SK-N-MC (cell line): Measurements from ENCODE around the gene CAPN13.

ENCODE experiments used
- DNase-seq: peaks from one replicate; pipeline ENCODE4 v3.0.0-alpha.2; 2011; ENCODE audit warnings: low read depth, low spot score
- H3K27ac ChIP-seq: fragments of 200-600 bp; sonication (generic); 2 replicates; pipeline ENCODE4 v1.5.1; 2016; ENCODE audit warnings: mixed run types
- H3K36me3 ChIP-seq: fragments of 200-600 bp; sonication (generic); 2 replicates; pipeline ENCODE4 v1.6.1; 2017; ENCODE audit warnings: antibody characterized with exemption, low read length, mixed read lengths; ENCODE audit not compliant: insufficient read depth
- H3K4me3 ChIP-seq: fragments of 200-600 bp; sonication (generic); 2 replicates; pipeline ENCODE4 v1.5.1; 2016
- H3K9ac ChIP-seq: fragments of 200-600 bp; sonication (generic); 2 replicates; pipeline ENCODE4 v1.8.0; 2017; ENCODE audit warnings: mixed run types, mixed read lengths; ENCODE audit not compliant: insufficient read length
- H3K9me3 ChIP-seq: fragments of 200-600 bp; sonication (generic); 2 replicates; pipeline ENCODE4 v1.6.1; 2017; ENCODE audit warnings: low read depth, mild to moderate bottlenecking, antibody characterized with exemption, low read length, moderate library complexity, mixed read lengths
- EZH2 ChIP-seq: fragments of 200-600 bp; sonication (generic); IDR thresholded peaks from one replicate; pipeline ENCODE4 v1.6.1; 2017; ENCODE audit warnings: antibody characterized with exemption
- FOXP2 ChIP-seq: optimal IDR thresholded peaks from 2 replicates; pipeline ENCODE3; 2011; ENCODE audit warnings: mild to moderate bottlenecking, moderate library complexity; ENCODE audit not compliant: insufficient read depth; ENCODE audit errors: extremely low read length, control extremely low read depth
- POLR2AphosphoS5 ChIP-seq: IDR thresholded peaks from 2 replicates; pipeline ENCODE4 v1.6.1; 2012; ENCODE audit warnings: mild to moderate bottlenecking, low read depth, low read length, borderline replicate concordance

The CAPN13 gene

DNA sequence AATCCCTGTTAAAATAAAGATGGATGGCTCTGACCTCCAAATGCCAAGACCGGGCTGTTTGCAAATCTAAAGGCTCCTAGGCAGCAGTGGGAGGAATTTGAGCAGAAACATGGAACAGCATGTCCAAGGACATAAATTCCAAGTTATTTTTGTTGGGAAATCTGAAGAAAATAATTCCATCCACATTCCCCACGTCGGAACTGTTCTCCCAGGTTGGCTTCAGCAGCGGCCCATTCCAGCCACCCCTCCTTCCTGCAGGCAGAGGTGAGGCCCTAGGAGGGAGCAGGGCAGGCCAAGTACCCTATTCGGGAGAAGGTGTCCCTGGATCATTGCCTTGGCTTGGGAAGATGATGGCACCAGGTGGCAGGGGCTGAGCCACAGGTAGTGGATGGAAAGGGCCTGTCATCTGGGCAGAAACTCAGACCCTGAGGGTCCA, 117.1 kb downstream of the CAPN13 start:
- no peak overlapping the region for H3K4me3 ChIP-seq
- H3K36me3 ChIP-seq = no peaks in the 10 kb centered on the region
- no peaks in the 10 kb centered on the region for H3K9me3 ChIP-seq
- DNase-seq = no peak
- H3K9ac ChIP-seq = no peak overlapping the region
- no peak overlapping the region for H3K27ac ChIP-seq
- TF ChIP-seq POLR2AphosphoS5 = no peak
- no peak for TF ChIP-seq EZH2
- TF ChIP-seq FOXP2 = no peak

GRCh38 chr2:30689496-30690125, 117.6 kb downstream of the CAPN13 start:
- no peak overlapping the region for H3K9ac ChIP-seq
- H3K36me3 ChIP-seq = no peaks in the 10 kb centered on the region
- no peak for DNase-seq
- no peak overlapping the region for H3K4me3 ChIP-seq
- no peak overlapping the region for H3K27ac ChIP-seq
- no peak for TF ChIP-seq FOXP2
- TF ChIP-seq EZH2 = no peak
- no peak for TF ChIP-seq POLR2AphosphoS5
- no peaks in the 10 kb centered on the region for H3K9me3 ChIP-seq

DNA sequence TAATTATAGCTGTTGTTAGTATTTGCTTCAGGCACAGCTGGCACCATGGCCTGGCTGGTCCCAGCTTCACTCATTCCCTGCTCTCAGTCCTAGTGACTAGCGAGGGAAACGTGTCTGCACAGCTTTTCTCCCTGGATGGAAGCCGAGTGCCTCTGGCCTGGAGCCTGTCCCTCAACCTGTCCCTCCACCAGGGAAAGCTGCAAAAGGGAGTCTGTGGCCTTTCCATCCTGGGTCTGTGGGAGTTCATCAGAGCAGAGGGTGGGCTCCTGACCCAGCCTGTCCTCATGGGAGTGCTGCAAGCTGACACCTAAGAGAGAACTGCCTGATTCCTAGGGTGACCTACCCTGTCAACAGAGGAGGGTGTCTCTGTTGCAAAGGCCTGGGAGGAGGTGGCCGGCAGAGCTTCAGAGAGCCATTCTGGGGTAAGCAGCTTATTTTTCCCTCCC, 118.3 kb downstream of the CAPN13 start:
- H3K27ac ChIP-seq = no peak overlapping the region

GRCh38 chr2:30686669-30687068, 120.6 kb downstream of the CAPN13 start:
- H3K4me3 ChIP-seq = no peak overlapping the region
- no peak overlapping the region for H3K9ac ChIP-seq
- no peak for DNase-seq
- TF ChIP-seq FOXP2 (no peak), POLR2AphosphoS5 (no peak), EZH2 (no peak)
- H3K36me3 ChIP-seq = no peaks in the 10 kb centered on the region
- H3K27ac ChIP-seq = no peak overlapping the region
- no peaks in the 10 kb centered on the region for H3K9me3 ChIP-seq

More for the DNA sequence above, 118.3 kb downstream of the CAPN13 start:
- no peak for TF ChIP-seq FOXP2
- TF ChIP-seq POLR2AphosphoS5 = no peak
- no peak for TF ChIP-seq EZH2
- Histone ChIP-seq H3K36me3 (no peaks in the 10 kb centered on the region), H3K4me3 (no peak overlapping the region), H3K9me3 (no peaks in the 10 kb centered on the region), H3K9ac (no peak overlapping the region)
- no peak for DNase-seq

- Histone ChIP-seq H3K9me3 (no peaks in the 10 kb centered on the region), H3K27ac (no peak overlapping the region), H3K36me3 (no peaks in the 10 kb centered on the region), H3K9ac (no peak overlapping the region), H3K4me3 (no peak overlapping the region)
- TF ChIP-seq EZH2 = no peak
- no peak for TF ChIP-seq POLR2AphosphoS5
- TF ChIP-seq FOXP2 = no peak
- DNase-seq = no peak
Observed at GRCh38 chr2:30686000-30686399, 121.2 kb downstream of the CAPN13 start.

DNA sequence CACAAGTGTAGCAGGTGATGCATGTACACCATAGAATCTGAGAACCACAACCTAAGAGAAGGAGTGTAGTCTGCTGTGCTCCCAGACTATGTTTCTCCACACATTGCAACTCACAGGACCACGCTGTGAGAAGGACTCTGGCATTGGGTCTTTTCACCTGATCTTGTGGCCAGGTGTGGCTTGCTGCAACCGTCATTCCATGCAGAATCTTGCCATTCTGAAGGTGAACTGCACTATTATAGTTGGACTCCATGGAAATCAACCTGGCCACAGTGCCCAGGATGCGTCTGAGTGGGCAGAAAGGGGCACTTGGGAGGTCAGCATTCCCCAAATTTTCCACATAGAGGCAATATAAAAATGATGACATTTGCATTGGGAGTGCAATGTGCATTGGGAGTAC, 122.2 kb downstream of the CAPN13 start:
- Histone ChIP-seq H3K9me3 (no peaks in the 10 kb centered on the region), H3K27ac (no peak overlapping the region), H3K9ac (no peak overlapping the region), H3K36me3 (no peaks in the 10 kb centered on the region), H3K4me3 (no peak overlapping the region)
- TF ChIP-seq FOXP2 (no peak), EZH2 (no peak), POLR2AphosphoS5 (no peak)
- DNase-seq = no peak

GRCh38 chr2:30684516-30684915, 122.7 kb downstream of the CAPN13 start:
- no peak overlapping the region for H3K4me3 ChIP-seq
- no peak overlapping the region for H3K9ac ChIP-seq
- no peak overlapping the region for H3K27ac ChIP-seq
- DNase-seq = no peak
- no peak for TF ChIP-seq POLR2AphosphoS5
- TF ChIP-seq EZH2 = no peak
- TF ChIP-seq FOXP2 = no peak
- H3K9me3 ChIP-seq = no peaks in the 10 kb centered on the region
- no peaks in the 10 kb centered on the region for H3K36me3 ChIP-seq

DNA sequence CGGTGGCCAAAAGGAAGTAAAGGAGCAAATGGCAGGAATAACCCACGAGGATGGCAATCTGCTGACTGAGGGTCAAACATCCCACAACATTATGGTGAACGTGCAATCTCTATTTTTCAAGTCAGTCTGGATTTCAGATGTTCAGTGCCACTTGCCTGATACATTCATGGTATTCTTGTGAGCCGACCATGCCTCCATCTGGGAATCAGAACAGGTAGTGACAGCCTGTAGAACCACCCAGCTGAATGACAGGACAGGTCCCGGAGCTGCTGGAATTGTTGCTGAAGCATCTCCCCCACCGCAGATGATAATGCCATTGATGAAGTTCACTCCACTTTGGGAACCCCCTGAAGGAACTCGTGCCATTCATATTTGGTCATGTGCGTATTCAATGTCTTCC, 123.2 kb downstream of the CAPN13 start:
- H3K36me3 ChIP-seq = no peaks in the 10 kb centered on the region
- DNase-seq = no peak

More for the DNA sequence above, 123.2 kb downstream of the CAPN13 start:
- TF ChIP-seq FOXP2 (no peak), EZH2 (no peak), POLR2AphosphoS5 (no peak)
- Histone ChIP-seq H3K9me3 (no peaks in the 10 kb centered on the region), H3K27ac (no peak overlapping the region), H3K4me3 (no peak overlapping the region), H3K9ac (no peak overlapping the region)
